HuH-7 (cell line): ENCODE data around the gene AK8.
"Not testable (repeated sequence)": the region's sequence is repeated elsewhere in the genome, so short reads cannot be mapped to it uniquely, and the experiment has no call there.

Source experiments
- DNase-seq: peaks from one replicate; pipeline ENCODE4 v3.0.0; 2011; ENCODE audit warnings: low spot score

The AK8 gene

GRCh38 chr9:132711846-132712245 lies 166.2 kb downstream of the AK8 start:
- DNase-seq, result no peak

- not testable (repeated sequence) for DNase-seq
Measured at GRCh38 chr9:132711152-132711551, 166.9 kb downstream of the AK8 start.

- DNase-seq, result no peak
Measured at GRCh38 chr9:132710333-132710732, 167.8 kb downstream of the AK8 start.

GRCh38 chr9:132708769-132709430 lies 169.2 kb downstream of the AK8 start:
- no peak for DNase-seq

DNA sequence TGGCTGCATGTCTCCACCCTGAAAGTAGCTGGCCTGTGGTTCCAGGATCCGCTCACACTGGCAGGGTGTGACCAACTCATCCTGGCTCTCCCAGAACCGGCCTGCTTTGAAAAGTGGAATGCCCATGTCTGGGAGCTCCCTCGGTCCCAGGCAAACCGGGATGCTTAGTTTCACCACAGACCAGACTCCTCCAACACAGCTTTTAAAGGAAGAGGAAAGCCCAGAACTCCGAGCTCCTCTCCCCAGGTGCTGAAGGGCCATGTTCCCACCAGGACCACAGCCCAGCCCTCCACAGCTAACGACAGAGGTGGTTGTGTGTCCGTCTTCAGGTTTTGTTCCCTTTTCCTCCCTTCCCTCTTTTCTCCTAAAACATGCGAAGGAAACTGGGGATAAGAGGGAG lies 169.8 kb downstream of the AK8 start:
- no peak for DNase-seq

GRCh38 chr9:132703336-132703735 lies 174.7 kb downstream of the AK8 start:
- DNase-seq, result no peak

DNA sequence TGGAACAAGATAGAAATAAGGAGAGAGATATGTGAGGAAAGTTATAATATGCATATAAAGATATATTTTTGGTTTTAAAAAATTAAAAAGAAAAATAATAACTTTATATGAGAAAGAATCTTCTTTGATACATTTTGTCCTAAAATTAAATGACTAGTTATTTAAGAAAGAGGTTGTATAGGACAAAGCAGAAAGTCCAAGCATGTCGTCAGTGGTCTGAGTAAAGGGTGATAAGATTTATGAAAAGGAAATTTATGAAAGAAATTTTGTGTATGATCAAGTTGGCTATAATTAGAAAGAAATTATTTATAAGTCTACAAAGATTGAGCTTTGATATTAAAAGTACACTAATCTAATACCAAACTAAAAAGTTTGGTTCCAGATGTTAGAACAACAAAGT lies 175.8 kb downstream of the AK8 start:
- DNase-seq, result no peak

DNA sequence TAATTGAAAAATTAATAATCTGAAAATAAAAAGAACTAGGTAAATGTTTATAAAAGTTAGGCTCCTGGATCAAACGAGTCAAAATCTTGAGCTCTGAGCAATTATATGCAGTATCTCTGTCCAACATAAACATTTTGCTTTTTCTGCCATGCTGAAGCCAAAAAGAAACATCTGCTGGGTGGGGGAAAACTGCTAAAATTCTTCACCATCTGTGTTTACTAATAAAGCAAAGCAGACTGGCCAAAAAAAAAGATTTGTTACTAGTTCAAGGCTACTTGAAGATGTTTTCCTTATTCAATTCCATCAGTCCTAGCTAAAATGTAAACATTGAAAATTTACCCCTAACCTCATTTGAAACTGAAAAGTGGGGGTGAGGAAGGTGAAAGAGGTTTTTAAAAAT lies 178.1 kb downstream of the AK8 start:
- DNase-seq, result no peak

DNA sequence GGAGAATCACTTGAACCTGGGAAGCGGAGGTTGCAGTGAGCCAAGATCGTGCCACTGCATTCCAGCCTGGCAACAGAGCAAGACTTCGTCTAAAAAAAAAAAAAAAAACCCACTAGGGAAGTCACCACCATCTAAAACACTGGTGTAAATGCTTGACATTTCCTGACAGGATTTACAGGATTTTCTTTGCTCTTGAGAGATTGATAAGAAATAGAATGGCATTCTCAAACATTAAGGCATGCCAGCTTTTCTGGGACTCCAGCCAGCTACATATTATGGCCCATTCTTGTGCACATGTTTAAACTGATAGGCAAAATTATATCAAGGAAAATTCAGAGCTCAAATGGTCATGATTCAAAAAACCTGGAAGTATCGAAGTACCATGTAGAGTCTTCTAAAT lies 179.1 kb downstream of the AK8 start:
- no peak for DNase-seq

GRCh38 chr9:132697230-132697629 lies 180.9 kb downstream of the AK8 start:
- DNase-seq, result no peak

DNA sequence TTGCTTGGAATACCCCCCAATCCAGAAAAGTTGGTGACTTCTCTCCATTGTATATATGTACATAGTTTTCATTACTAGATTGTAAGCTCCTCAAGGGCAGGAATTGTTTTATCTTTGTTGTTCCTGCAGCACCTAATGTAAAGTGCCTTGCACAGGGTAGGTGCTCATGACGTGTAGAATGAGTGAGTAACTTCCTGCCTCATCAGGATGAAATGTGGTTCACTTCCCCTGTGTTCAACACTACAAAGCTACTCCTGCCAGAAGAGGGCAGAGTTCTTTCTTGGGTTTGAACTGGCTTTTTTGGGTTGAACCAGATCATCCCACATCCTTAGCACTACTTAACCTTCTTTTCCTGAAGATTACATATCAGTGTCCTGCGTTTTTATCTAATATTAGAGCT lies 183.9 kb downstream of the AK8 start:
- DNase-seq, result no peak

DNA sequence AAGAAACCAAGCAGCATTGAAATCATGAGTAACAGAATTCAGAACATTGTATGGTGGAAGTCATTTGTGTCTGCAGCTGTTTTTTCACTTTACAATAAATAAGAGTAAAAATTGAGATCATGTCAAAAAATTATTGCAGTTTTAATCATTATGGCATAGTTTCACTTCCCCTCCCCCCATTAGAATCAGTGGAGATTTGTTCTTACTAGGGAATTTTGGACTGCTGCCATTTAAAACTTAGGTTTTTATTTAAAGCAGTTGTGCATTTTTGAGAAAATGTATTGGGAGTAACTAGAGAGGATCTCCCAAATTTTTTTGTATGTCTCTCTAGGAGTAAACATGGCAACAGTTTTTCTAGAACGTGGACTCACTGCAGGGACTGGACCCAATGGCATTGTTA lies 187.4 kb downstream of the AK8 start:
- DNase-seq, result no peak

- no peak for DNase-seq
Measured at GRCh38 chr9:132683873-132684272, 194.2 kb downstream of the AK8 start.

- DNase-seq, result no peak
Measured at GRCh38 chr9:132681561-132681960, 196.5 kb downstream of the AK8 start.

DNA sequence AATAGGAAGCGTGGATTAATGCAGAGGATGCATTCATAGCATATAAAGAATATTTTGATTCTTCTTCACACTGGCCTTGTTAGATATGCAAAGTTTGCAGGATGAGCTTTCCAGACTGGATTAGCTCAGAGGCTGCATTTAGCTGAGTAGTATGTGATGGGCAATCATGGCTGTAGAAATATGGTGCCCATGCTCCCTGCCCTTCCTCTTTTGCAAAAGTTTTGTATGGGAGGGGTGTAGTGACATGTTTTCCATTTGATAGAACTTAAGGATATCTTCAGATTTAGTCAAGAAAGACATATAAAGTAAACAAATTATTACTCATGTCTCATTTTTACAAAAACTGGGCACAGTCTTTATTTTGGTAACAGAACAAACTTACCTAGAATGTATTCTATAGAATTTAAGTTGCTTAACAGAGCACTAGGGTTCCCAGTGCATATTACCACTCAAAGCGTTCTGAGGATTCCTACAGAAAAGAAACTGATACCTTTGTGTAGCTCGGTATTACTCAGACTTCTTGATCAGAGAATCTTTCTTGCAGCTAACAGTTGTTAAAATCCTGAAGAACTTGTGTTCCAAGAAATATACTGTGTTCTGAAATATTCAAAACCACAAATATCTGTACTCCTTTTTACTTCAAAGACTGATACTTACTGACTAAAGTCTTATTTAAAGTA lies 198.0 kb downstream of the AK8 start:
- DNase-seq, result no peak

DNA sequence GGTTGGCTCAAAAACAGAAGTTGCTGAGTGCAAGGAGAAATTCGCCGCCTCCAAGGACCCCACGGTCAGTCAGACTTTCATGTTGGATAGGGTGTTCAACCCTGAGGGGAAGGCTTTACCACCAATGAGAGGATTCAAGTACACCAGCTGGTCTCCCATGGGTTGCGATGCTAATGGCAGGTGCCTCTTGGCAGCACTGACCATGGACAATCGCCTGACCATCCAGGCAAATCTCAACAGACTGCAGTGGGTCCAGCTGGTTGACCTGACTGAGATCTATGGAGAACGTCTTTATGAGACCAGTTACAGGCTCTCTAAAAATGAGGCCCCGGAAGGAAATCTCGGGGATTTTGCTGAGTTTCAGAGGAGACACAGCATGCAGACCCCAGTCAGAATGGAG lies 200.1 kb downstream of the AK8 start:
- DNase-seq, result no peak
